T-helper 1 cell treated with Interleukin-12 subunit alpha and Interleukin-12 subunit beta and Interleukin-4 antibody, amounts not matched to agents 30 ng/mL and 1 ng/mL, for 36 hours (primary cell): Measurements from ENCODE around the gene ATF3. TPM values are rescaled to one million over a fixed set of nuclear protein-coding genes. Genes with fewer than 3 reads are reported as not detected.

Source experiments
- total RNA-seq: library from RNA; stranded (reverse); gene quantifications from 2 replicates; pipeline ENCODE4 v1.2.3, GENCODE V29; 2022

ATF3 gene
- total RNA-seq, 1 donor from 2014 or later: 13.8 TPM

Other genes starting within 250 kb of the ATF3 start
- gene PACC1, start 193.9 kb upstream of the ATF3 start, total RNA-seq: 15.5 and 19.7 TPM in 2 replicates
- 19.5 and 19.7 TPM in 2 replicates for gene NENF, start 175.8 kb upstream of the ATF3 start, total RNA-seq
- 65.8 and 75.3 TPM in 2 replicates for gene BATF3, start 91.1 kb downstream of the ATF3 start, total RNA-seq
- 39.8 and 40.9 TPM in 2 replicates for gene NSL1, start 183.0 kb downstream of the ATF3 start, total RNA-seq
- 14.2 and 17.9 TPM in 2 replicates for gene TATDN3, start 183.1 kb downstream of the ATF3 start, total RNA-seq
- gene SPATA45, start 238.9 kb downstream of the ATF3 start, total RNA-seq: 0.93 TPM in 1 of 2 replicates, not detected in the other
- 11.4 and 13.3 TPM in 2 replicates for gene FLVCR1, start 249.5 kb downstream of the ATF3 start, total RNA-seq